H1 (cell line): Measurements from ENCODE around the gene CCDC106.

Source experiments
- BCL11A ChIP-seq, 2 experiments: IDR thresholded peaks; one replicate each; pipeline ENCODE4 v1.6.1; 2011; ENCODE audit warnings: low read depth in 2 of 2, low read length in 2 of 2, mild to moderate bottlenecking in 2 of 2
- CHD1 ChIP-seq: IDR thresholded peaks from 2 replicates; pipeline ENCODE4 v1.6.1; 2012; ENCODE audit warnings: low read depth, low read length, improper control_type of control experiment
- EP300 ChIP-seq, 2 experiments: IDR thresholded peaks; 1 replicate in 1 of 2; 2 replicates in 1 of 2; pipeline ENCODE4 v1.6.1; 2011 to 2012; ENCODE audit warnings: low read depth in 2 of 2, low read length in 2 of 2, mild to moderate bottlenecking in 2 of 2, borderline replicate concordance in 1 of 2, inconsistent platforms in 1 of 2, moderate library complexity in 1 of 2
- EZH2 ChIP-seq: fragments of 200-600 bp; sonication (generic); IDR thresholded peaks from 2 replicates; pipeline ENCODE4 v1.7.1; 2012; ENCODE audit warnings: low read depth, mild to moderate bottlenecking, moderate library complexity, low read length, inconsistent platforms; ENCODE audit not compliant: severe bottlenecking
- KDM4A ChIP-seq: IDR thresholded peaks from one replicate; pipeline ENCODE4 v1.7.1; 2012; ENCODE audit warnings: low read depth, mild to moderate bottlenecking, moderate library complexity, low read length, inconsistent platforms; ENCODE audit not compliant: severe bottlenecking
- KDM5A ChIP-seq: fragments of 200-600 bp; IDR thresholded peaks from 2 replicates; pipeline ENCODE4 v1.7.1; 2012; ENCODE audit warnings: mild to moderate bottlenecking, low read length, inconsistent platforms, mixed read lengths
- POLR2A ChIP-seq, 2 experiments: IDR thresholded peaks; 1 replicate in 1 of 2; 2 replicates in 1 of 2; pipeline ENCODE4 v1.6.1; 2011; ENCODE audit warnings: low read depth in 2 of 2, low read length in 2 of 2, mild to moderate bottlenecking in 2 of 2; ENCODE audit errors: control extremely low read depth in 1 of 2
- POLR2AphosphoS5 ChIP-seq: IDR thresholded peaks from 2 replicates; pipeline ENCODE4 v1.6.1; 2011; ENCODE audit warnings: low read depth, low read length
- RAD21 ChIP-seq, 2 experiments: IDR thresholded peaks in 1 of 2; conservative IDR thresholded peaks in 1 of 2; 2 replicates each; pipeline ENCODE4 v1.6.1; 2011; ENCODE audit warnings: low read depth in 2 of 2, low read length in 2 of 2, improper control_type of control experiment in 1 of 2, inconsistent platforms in 1 of 2, mild to moderate bottlenecking in 1 of 2, moderate library complexity in 1 of 2
- RNF2 ChIP-seq: fragments of 200-900, 300-1000 bp; sonication (generic); IDR thresholded peaks from 2 replicates; pipeline ENCODE4 v1.7.1; 2016; ENCODE audit warnings: borderline replicate concordance, low read depth, mild to moderate bottlenecking, antibody characterized with exemption, low read length; ENCODE audit not compliant: poor library complexity, severe bottlenecking; ENCODE audit errors: missing control alignments
- SRF ChIP-seq: IDR thresholded peaks from 2 replicates; pipeline ENCODE4 v1.6.1; 2011; ENCODE audit warnings: mild to moderate bottlenecking, low read depth, low read length, moderate library complexity
- TAF1 ChIP-seq: IDR thresholded peaks from 2 replicates; pipeline ENCODE4 v1.6.1; 2011; ENCODE audit warnings: mild to moderate bottlenecking, low read depth, low read length
- TF ChIP-seq, protein P1 (sequence below), 3 experiments: IDR thresholded peaks; 1 replicate in 2 of 3; 2 replicates in 1 of 3; pipeline versions ENCODE4 v1.5.1 to v1.6.1; 2011; ENCODE audit warnings: low read length in 3 of 3, mild to moderate bottlenecking in 3 of 3, inconsistent platforms in 2 of 3, low read depth in 1 of 3, moderate library complexity in 1 of 3; ENCODE audit not compliant: insufficient read depth in 1 of 3; ENCODE audit errors: control extremely low read depth in 1 of 3

DNA sequence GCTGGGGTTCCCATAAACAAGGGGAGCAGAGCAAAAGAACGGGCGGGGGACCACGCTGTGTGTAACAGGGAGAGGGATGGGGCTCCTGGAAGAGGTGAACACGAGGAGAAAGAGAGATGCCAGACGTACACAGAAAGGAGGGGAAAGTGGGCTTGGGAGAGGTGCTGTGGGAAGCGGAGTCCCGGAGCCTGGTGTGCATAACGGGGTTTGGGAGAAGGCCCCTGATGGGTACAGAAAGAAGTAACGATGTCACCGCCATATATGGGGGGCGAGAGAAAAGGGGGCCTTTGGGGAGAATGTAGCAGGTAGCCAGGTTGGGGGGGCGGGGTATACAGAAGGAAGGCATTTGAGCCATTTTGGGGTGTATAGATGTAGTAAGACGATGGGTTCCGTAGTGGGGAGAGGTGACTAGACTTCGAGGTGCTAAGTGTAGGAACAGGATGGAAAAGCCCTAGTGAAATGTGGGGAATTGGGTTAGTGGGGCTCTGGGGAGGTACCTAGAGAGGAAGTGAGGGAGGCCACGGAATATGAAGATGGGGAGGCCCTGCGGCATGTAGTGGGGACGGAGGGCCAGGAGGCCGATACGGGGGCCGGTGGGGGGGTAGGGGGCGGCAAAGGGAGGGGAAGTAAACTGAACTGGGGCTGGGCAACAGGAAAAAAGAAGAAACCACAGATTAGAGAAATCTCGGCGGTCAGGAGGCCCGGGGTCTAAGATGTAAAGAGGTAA is 6.4 kb upstream of the CCDC106 start:
- TF ChIP-seq RNF2 (no peak), POLR2A (IDR thresholded peaks at IDR 0.05; ENCODE audit: control extremely low read depth in 1 of 2, low read depth in 2 of 2, low read length in 2 of 2) (no peak), BCL11A (IDR thresholded peaks at IDR 0.05; ENCODE audit: low read depth in 2 of 2, low read length in 2 of 2) (no peak), KDM4A (no peak), EP300 (IDR thresholded peaks at IDR 0.05; ENCODE audit: borderline replicate concordance in 1 of 2, low read depth in 2 of 2, low read length in 2 of 2) (no peak), TAF1 (no peak), SRF (no peak), POLR2AphosphoS5 (no peak), RAD21 (IDR thresholded peaks at IDR 0.05 in 1 of 2, conservative IDR thresholded peaks at IDR 0.05 in 1 of 2; ENCODE audit: low read depth in 2 of 2, low read length in 2 of 2) (no peak), KDM5A (no peak), CHD1 (no peak), EZH2 (no peak)
- TF ChIP-seq, protein P1, sequence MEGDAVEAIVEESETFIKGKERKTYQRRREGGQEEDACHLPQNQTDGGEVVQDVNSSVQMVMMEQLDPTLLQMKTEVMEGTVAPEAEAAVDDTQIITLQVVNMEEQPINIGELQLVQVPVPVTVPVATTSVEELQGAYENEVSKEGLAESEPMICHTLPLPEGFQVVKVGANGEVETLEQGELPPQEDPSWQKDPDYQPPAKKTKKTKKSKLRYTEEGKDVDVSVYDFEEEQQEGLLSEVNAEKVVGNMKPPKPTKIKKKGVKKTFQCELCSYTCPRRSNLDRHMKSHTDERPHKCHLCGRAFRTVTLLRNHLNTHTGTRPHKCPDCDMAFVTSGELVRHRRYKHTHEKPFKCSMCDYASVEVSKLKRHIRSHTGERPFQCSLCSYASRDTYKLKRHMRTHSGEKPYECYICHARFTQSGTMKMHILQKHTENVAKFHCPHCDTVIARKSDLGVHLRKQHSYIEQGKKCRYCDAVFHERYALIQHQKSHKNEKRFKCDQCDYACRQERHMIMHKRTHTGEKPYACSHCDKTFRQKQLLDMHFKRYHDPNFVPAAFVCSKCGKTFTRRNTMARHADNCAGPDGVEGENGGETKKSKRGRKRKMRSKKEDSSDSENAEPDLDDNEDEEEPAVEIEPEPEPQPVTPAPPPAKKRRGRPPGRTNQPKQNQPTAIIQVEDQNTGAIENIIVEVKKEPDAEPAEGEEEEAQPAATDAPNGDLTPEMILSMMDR (IDR thresholded peaks at IDR 0.05; ENCODE audit: control extremely low read depth in 1 of 3, insufficient read depth in 1 of 3, low read depth in 1 of 3, low read length in 3 of 3), result no peak
